Measurements from ENCODE around the gene TBC1D3B.
"Not testable (repeated sequence)": the region's sequence is repeated elsewhere in the genome, so short reads cannot be mapped to it uniquely, and the experiment has no call there.

Gene TBC1D3B

DNA sequence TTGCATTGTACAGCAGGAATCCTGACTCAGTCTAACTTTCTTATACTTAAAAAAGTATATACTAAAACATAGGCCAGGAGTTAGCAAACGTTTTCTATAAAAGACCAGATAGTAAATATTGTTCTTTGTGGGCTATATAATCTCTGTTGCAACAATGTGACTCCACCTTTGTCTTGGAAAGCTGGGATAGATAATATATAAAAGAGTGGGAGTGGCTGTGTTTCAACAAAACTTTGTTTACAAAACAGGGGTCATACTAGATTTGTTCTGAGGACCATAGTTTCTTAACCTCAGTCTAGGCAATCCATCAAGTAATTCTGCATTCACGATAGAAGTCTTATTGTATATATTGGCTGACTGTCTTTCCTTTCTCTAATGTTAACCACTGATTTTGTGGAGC, 9.0 kb upstream of the TBC1D3B start:
- DNase-seq (ENCODE audit: insufficient read length, low spot score) (no peak), FAIRE-seq (no peak)
- no peak for TF ChIP-seq POLR2AphosphoS5 (IDR thresholded peaks at IDR 0.05; ENCODE audit: low read depth, low read length)
- no peak for TF ChIP-seq SPI1 (IDR thresholded peaks at IDR 0.05; ENCODE audit: low read depth, low read length)
- no peak for TF ChIP-seq PAX5 (IDR thresholded peaks at IDR 0.05; ENCODE audit: insufficient read depth, low read length, severe bottlenecking)
- no peak for TF ChIP-seq POLR2A (IDR thresholded peaks at IDR 0.05; ENCODE audit: low read depth, low read length)
- TF ChIP-seq TAF1 (IDR thresholded peaks at IDR 0.05; ENCODE audit: low read depth, low read length) = no peak
- TF ChIP-seq POU2F2 (IDR thresholded peaks at IDR 0.05; ENCODE audit: low read depth, low read length) = no peak

DNA sequence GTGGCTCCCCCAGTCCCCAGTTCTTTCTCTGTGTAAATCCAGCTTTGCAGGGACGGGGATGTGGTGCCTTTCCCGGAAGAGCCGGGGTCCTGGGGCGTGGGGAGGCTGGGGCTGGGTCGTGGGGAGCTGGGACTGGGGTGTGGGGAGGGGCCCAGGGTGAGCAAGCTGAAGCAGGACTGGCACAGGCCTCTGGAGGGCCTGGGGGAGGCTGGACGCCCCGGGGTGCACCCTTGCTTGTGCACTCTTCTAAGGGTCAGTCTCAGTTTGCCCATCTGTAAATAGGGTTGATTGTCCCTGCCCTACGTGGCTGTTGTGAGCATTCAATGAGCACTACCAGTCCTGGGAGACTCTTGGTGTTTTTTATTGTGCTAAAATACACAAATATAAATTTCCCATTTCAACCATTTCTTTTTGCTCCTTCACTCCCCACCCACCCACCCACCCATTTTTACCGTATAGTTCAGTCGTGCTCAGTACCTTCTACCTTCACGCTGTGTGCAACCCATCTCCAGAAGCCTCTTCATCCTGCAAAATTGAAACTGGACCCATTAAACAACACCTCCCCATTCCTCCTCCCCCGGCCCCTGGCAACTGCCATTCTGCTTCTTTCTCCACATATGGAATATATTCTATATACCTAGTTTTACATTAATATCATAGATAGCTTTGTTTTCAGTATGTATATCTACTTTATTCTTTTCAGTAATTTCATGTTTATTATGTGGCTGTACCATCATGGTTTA, 7.8 kb upstream of the TBC1D3B start:
- FAIRE-seq (no peak), DNase-seq (ENCODE audit: insufficient read length, low spot score) (no peak)
- TF ChIP-seq PAX5 (IDR thresholded peaks at IDR 0.05; ENCODE audit: insufficient read depth, low read length, severe bottlenecking) = no peak

DNA sequence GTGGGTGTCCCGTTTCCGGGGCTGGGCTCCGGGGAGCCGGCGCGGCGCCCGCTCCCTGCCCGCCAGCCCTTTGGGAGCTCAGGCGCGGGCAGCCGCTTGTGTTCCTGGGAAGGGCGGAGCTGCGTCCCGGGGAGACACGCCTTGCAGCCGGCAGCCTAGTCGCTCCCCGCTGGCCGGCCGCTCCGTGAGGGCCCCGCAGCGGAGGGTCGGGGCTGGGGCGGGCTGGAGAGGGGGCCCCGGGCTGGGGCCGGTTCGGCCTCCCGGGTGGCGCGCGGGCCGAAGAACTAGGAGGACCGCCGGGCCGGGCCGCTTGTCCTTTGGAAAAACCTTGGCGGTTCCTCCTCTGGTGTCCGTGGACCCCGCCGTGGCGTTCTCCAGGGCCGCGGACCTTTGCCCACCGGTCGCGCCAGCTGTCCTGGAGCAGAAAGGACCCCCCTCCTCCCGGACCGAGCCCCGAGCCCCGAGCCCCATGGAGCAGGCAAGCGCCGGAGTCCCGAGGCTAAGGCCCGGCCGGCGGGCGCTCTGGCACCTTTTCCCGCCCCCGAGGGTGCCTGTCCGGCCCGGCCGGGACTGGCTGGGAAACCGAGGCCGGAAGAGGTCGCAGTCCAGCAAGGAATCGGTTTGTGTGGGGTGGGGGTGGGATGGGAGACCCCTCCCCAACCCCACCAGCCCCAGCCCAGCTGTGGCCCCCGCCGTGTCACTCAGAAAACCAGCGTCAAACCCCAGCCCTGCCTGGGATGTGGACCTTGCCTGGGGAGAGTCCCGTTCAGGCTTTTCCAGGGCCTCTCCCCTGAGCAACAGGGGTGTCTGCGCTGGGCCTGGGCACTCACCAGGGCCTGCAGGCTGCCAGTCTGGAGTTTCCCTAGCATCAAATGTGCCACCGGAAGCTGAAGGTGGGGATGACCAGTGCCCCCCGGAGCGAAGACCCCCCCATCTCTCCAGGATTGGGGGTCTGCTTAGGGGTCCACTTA, 6.8 kb upstream of the TBC1D3B start:
- FAIRE-seq (no peak), DNase-seq (ENCODE audit: insufficient read length, low spot score) (peak; percentile 64)
- TF ChIP-seq POU2F2 (IDR thresholded peaks at IDR 0.05; ENCODE audit: low read depth, low read length) (no peak), POLR2A (IDR thresholded peaks at IDR 0.05; ENCODE audit: low read depth, low read length) (no peak), SPI1 (IDR thresholded peaks at IDR 0.05; ENCODE audit: low read depth, low read length) (no peak), TAF1 (IDR thresholded peaks at IDR 0.05; ENCODE audit: low read depth, low read length) (no peak), POLR2AphosphoS5 (IDR thresholded peaks at IDR 0.05; ENCODE audit: low read depth, low read length) (no peak), PAX5 (IDR thresholded peaks at IDR 0.05; ENCODE audit: insufficient read depth, low read length, severe bottlenecking) (no peak)

DNA sequence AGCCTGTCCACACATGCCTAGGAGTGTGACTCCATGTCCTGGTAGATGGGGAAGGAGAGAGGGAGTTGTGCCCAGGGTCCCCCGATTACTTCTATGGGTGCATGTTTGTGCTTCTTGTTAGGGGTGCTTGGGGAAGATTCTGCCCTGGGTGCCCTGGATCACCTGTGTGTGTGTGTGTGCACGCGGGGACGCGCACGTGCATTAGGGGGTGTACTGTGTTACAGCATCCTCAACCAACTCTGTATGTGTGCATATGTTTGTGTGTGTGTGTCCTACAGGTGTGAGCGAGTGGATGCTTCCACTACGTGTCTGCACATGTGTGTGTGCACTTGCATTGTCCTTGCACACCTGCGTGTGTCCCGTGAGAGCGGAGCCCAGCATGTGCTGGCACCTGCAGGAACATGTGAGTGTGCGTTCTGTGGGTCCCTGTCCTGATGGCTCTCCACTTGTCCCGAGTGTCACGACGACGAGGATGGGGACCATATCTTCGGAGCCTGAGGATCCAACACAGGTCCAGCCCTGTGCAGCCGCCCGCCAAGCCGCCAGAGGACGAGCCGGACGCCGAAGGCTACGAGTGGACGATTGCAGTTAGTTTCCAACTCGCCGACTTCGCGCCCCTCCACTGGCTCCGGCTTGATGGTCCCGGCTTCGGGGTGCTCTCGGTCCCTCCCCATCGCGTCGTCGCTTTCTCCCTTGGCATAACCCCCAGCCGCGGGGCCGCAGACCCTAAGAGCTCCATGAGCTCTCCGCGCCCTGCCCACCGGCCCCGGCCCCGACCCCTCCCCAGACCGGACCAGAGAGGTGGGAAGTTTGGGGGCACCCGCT, 6.0 kb upstream of the TBC1D3B start:
- FAIRE-seq = no peak
- no peak for DNase-seq (ENCODE audit: insufficient read length, low spot score)
- no peak for TF ChIP-seq PAX5 (IDR thresholded peaks at IDR 0.05; ENCODE audit: insufficient read depth, low read length, severe bottlenecking)
- TF ChIP-seq POLR2A (IDR thresholded peaks at IDR 0.05; ENCODE audit: low read depth, low read length) = no peak
- no peak for TF ChIP-seq POLR2AphosphoS5 (IDR thresholded peaks at IDR 0.05; ENCODE audit: low read depth, low read length)
- TF ChIP-seq TAF1 (IDR thresholded peaks at IDR 0.05; ENCODE audit: low read depth, low read length) = no peak
- no peak for TF ChIP-seq POU2F2 (IDR thresholded peaks at IDR 0.05; ENCODE audit: low read depth, low read length)
- no peak for TF ChIP-seq SPI1 (IDR thresholded peaks at IDR 0.05; ENCODE audit: low read depth, low read length)

DNA sequence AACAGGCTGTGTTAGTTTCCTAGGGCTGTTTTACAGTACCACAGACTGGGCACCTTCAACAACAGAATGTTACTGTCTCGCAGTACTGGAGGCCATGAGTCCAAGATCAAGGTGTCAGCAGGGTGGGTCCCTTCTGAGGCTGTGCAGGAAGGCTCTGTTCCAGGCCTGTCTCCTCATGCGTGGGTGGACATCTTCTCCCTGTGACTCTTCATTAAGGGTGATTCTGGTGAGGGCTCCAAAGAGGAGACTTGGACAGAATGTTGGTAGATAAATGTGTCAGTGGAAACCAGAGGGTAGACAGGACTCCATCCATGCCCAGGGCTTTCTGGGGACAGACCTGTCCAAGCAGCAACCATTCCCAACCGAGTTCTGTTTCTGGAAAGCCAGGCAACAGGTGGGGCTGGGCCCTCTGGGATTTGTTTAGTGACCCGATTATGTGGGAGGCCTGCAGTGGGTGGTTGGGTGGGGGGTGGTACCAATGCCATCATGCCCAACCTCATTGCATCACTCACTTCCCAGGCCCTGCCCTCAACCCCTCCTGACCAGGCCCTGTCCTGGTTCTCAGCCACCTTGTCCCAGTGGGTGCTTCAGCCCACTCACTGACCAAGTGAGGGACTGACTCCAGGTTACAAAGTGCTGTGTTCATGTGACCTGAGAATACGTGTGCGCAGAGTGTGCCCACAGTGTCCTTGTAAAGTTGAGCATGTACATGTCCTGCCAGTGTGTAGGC, 5.2 kb upstream of the TBC1D3B start:
- not testable (repeated sequence) for FAIRE-seq; DNase-seq (ENCODE audit: insufficient read length, low spot score)

DNA sequence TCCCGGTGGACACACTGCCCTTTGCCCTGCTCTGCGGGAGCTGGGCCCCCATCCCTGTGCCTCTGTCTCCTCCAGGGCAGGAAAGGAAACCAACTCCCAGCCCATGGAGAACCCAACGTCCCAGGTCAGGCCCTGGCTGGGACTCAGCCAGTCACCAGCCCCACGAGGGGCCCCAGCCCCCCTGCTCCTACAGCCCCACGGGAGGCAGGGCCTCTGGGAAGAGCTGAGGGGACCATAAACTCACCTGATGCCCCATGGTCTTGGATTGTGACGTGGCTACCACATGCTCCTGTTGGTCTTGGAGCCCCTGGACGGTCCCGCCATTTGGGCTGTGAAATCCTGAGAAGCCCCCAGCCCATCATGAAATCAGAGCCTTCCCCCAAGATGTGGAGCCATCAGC, 7.6 kb downstream of the TBC1D3B start:
- FAIRE-seq = not testable (repeated sequence)

DNA sequence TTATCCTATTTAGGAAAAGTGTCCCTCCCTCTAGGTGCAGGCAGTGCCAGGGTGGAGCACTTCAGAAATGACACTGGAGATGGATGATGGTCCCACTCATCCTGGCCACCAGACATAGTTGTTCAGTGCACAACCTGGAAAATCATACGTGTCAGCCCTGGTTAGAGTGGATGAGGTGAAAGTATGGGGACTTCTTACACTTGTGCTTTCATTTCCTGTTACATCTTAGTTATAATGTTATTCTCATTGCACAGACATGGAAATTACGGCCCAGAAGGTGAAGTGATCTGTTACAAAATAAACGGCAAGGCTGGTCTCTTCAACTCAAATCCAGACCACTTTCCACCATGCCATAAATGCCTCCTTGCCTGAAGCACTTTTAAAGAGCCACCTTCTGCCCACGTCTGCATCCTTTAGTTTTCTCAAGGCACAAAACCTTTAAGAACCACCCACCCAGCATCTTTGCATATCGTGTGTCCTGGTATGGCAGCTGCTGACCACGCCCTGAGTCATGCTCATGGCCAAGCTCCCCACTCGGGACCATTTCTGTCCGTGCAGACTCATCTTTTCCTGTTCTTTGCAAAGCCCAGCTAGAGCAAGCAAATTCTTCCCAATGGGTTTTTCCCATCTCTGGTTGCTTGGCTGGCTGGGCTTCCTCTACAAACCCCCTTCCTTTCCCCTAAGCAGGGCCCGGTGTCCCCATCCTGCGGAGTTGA, 22.4 kb downstream of the TBC1D3B start:
- DNase-seq (ENCODE audit: insufficient read length, low spot score) (no peak), FAIRE-seq (no peak)
- no peak for TF ChIP-seq POLR2A (IDR thresholded peaks at IDR 0.05; ENCODE audit: low read depth, low read length)
- peak; percentile 79; the same call in 1 of the 2 replicates for TF ChIP-seq POU2F2 (IDR thresholded peaks at IDR 0.05; ENCODE audit: low read depth, low read length)
- TF ChIP-seq PAX5 (IDR thresholded peaks at IDR 0.05; ENCODE audit: insufficient read depth, low read length, severe bottlenecking) = no peak
- TF ChIP-seq SPI1 (IDR thresholded peaks at IDR 0.05; ENCODE audit: low read depth, low read length) = peak; percentile 81
- no peak for TF ChIP-seq POLR2AphosphoS5 (IDR thresholded peaks at IDR 0.05; ENCODE audit: low read depth, low read length)
- TF ChIP-seq TAF1 (IDR thresholded peaks at IDR 0.05; ENCODE audit: low read depth, low read length) = no peak

More for the DNA sequence above, 7.6 kb downstream of the TBC1D3B start:
- DNase-seq (ENCODE audit: insufficient read length, low spot score) = not testable (repeated sequence)

DNA sequence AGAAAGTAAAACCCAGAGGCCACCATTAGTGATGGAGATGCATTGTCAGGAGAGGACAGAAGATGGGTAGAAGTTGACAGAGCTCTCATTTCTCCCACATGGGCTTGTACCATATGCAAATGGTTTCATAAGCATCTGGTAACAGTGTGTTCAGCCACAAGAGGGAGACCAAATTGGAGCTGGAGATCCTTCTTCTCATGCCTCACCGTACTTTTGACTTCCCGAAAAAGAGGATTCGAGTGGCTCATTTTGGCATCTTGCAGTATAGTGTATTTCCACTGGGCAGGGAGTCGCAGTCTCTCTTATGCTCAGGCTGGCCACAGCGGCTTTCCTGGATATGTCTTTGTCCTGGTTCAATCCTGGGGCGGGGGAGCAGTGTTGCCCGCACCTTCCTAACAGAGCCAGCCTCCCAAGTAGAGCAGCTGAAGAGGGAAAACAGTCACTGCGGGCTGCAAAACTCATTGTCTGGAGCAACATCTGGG, 23.8 kb downstream of the TBC1D3B start:
- FAIRE-seq (no peak), DNase-seq (ENCODE audit: insufficient read length, low spot score) (no peak)
- TF ChIP-seq POLR2AphosphoS5 (IDR thresholded peaks at IDR 0.05; ENCODE audit: low read depth, low read length) = no peak
- TF ChIP-seq POU2F2 (IDR thresholded peaks at IDR 0.05; ENCODE audit: low read depth, low read length) = peak; percentile 28; the same call in 1 of the 2 replicates

Measured in GM12891 (cell line).